Activated CD4-positive, CD25-positive, alpha-beta regulatory T cell (primary cell): ENCODE measurements around the gene ACY1.
A peak's percentile ranks its signal among the peaks of the same experiment; 100 is the strongest.

ENCODE experiments used
- DNase-seq, 4 experiments: peaks; one replicate each; lab custom pipeline; 2025; lab: John Stamatoyannopoulos, UW

ACY1 gene

DNA sequence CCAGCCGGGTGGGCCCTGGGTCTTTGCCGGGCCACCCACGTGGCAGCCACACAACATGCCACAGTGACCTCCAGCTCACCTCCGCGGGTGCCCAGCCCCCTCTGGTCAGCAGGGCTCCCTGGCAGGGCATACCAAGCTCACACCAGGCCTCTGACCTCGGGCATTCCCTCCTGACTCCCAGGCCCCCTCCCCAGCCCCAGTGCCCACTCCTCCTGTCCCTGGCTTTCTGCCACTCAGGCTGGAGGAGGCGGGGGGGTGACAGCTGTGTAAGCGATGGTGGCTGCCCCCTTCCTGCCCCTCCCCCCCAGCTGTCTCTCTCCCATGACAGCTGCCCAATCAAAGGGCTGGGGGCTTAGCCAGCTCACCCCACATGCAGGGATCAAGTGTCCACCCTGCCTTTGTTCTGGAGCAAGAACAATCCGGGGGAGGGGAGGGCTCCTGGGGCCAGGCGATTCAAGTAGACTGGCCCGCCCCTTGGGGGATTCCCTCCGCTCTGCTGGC is 19.3 kb upstream of the ACY1 start:
- DNase-seq: no peak

DNA sequence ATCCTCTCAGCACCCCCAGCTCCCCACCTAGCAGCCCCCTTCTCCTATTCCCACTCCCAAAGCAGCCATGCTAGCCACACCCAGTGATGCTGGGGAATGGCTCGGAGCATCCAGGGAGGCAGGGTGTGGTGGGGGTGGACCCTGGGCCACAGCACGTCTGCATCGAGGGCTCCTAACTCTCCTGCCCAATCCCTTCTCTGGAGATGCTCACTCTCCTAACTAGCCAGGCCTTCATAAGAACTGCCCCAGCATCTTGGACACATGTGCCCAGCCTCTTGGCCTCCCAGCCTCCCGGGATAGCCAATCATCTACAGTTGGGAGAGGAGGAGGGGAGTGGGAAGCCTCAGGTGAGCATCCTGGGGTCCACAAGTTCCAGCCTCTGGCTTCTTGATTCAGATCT is 18.8 kb upstream of the ACY1 start:
- DNase-seq: no peak

DNA sequence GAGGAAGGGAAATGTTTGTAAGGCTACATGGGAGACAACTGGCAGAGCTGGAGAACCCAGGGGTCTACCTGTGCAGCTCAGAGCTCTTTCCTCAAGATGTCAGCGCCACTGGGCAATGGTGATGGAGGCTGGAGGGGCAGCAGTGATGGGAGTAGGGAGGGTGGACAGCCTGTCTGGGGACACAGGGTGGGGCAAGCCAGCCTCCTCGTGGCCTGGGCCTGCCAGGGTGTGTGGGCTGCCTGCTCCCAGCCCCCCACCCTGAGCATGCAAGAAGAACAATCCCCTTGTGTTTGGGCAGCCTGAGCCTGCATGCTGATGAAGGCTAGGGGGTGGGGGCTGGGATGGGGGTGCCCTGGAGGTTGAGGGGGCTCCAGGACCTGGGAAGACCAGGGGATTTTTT is 17.3 kb upstream of the ACY1 start:
- DNase-seq: no peak

DNA sequence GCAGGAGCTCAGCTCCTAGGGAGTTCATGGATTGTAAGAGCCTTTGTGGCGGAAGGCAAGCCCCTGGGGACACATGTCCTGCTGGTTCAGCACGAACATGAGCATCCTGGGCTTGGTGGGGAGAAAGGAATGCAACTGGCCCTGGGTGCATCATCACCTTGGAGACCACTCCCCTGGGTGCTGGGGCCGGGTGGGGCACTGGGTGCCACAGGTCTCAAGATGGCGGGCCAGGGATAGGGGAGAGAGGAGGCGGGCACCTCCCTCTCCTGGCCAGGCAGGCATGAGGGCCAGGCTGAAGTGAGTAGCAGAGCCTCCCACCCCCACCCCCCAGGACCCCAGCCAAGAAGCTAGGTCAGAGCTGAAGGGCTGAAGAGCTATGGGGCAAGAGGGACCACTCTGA is 16.8 kb upstream of the ACY1 start:
- DNase-seq: no peak

DNA sequence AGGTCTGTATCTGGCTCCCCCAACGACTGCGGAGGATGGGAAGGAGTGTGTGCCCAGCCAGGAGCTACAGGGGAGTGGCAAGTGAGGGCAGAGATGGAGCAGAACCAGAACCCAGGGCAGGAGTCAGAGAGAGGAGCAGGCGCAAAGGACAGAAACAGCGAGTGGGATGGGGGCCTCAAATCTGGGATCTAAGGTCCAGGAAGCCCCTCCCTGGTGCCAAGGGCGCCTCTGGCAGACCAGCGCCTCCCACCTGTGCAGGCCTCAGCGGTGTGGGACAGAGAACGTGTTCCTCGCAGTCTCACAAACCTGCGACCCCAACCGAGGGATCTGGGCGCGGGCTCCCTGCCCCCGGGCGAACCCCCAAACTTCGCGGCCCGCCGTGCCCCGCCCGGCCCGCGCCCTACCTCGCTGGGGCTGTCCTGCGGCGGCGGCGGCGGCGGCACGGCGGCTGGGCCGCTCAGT is 16.4 kb upstream of the ACY1 start:
- DNase-seq: no peak

DNA sequence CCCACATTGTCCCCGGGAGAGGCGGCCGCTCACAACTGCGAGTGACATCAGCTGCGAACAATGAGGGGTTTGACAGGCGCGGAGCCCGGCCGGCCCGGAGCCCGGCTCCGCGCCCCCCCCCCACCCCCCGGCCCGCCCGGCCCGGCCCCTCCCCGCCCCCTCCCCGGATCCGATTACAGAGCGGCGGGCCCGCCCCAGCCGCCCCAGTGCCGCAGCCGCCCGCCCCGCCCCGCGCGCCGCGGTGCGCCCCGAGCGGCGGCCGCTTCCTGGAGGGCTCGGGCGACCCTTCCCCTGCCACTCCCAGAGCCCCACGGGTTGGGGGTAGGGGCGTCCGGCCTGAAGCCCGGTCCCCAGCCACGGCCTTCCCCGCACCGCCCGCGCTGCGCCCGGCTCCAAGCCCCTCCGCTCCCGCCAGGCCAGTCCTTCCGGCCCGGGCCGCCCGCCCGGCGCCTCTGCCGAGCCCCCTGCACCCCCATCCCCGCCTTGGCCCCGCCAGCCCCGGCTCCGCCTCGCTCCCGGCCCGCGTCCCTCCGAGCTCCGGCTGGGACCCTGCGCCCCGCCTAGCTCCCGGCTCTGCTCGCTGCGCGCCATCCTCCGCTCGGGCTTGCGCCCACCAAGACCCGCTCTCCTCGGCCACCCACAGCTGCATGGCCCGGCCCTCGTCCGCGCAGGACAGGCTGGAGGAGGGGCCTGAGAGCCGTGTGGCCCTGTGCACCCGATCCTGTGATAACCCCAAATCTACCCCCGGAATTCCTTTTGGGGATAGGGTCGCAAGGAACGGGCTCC is 15.8 kb upstream of the ACY1 start, which contains the start of gene PCBP4:
TSS of gene PCBP4 (minus strand) at position 71 of the 786 bp plus-strand sequence. CDS start 6,214 bp downstream, outside the sequence.
- DNase-seq: no peak

DNA sequence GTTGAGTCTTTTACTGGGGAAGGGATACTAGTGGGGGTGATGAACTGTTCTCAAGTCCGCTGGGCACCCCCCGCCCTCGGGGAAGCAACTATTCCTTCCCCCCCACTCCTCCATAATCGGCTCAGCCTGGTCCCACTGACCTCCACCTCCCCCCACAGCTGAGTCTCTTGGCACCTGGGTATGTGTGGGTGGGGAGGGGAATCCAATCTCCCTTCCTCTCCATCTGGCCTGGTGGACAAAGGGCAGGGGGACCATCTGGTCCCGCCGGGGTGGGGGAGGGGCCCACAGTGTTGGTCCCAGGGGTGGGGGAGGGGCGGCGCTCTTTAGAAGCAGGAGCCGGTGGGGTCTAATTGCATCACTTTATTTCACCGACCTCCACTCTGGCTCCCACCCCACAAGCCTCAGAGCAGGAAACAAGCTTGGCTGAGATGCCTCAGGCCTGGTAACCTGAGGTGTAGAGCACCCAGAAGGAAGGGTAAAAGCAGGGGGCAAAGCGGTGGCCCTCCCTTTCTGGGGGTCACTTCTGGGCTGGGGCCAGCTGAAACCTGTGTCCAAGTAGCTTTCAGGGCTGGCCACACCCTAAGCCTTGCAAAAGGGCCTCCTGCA is 15.1 kb upstream of the ACY1 start:
- DNase-seq: no peak

DNA sequence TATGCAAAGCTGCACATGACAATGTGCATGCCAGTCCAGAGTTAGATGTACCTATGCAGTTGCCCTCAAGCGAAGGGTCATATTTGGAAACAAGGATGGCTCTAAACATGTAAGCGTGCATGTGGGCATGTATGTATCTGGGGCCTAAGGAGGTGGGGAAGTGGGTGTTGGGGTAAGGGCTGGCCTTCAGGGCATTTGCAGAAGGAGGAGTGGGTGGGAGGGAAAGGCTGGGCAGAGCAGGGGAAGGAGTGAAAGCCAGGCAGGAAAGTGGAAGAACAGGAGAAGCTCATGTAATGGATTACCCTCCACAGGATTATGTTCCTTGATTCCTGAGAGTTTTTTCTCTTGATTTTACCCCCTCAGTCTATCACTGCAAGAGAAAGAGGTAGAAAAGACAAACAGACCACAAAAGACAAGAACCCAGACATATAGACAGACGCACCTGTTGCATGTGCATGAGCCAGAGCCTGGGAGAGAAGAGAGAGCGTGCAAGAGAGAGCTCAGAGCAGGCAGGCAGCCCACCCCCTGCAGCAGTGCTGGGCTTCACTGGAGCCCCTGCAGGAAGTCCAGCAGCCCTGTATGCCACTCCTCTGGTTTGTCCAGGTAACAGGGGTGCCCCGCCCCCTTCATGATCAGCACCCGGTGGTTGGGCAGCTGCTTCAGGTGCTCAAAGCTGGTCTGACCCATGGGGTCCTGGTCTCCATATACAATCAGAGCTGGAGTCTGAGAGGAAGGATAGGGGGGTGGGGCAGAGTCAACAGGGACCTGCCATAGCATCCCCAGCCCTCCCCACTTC is 14.3 kb upstream of the ACY1 start:
- no peak for DNase-seq

DNA sequence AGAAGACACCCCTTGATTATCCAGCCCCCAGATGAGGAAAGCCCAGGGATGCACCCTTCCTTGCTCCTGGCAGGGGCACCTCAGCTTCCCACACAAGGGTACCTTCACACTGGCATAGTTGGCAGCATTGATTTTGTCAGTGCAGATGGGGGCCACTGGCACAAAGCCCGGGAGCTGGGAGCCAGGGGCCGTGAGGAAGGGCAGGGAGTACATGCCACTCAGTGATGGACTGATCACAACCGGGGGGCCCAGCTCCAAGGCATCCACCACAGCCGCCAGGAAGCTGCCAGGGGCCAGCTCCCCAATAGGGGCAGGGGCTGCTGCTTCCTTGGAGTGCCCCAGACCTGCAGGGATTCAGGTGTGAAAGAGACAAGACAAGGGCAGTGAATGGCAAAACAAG is 13.5 kb upstream of the ACY1 start:
- no peak for DNase-seq

DNA sequence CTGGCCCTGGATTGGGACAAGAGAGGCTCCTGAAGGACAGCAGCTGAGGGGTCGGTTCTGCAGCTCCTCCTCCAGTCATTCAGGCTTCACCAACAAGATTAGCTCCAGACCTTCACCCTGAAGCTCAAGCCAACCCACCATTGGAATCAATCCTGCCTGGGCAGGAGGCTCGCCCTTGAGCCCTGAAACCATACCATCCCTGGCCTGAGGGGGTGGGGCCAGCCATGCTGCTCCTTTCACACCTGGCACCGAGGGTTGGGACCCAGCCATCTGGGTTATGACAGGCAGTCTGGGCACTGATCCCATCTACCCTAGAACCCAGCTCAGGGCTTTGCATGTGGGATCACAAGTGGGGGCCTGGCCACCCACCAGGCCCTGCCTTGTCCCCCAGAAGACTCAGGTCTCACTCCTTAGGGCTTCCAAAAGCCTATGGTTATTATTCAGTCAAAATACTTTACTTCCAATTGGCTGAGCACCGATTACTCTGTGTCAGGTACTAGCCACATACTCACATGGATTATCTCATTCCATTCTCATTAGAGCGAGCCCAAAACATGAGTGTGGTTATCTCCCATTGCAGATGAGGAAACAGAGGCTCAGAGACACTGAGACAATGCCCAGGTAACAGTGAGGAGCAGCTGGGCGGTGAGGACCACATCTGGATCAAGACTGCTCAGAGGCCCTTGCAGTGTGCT is 12.6 kb upstream of the ACY1 start:
- no peak for DNase-seq

DNA sequence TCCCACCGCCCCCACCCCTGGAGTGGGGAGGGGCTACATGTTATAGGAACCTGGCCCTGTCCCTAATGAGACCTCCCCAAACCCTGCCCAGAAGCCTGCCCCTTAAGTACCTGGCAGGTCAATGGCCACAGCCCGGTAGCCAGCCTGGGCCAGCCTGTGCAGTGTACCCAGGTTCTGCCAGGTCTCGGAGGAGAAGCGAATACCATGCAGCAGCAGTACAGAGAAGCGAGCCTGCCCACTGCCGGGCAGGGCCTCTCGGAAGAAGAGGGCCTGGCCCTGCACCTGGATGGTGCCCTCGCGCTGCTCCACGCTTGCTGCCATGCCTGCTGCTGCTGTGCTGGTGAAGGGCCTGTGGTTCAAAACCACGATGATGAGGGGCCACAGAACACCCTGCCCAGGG is 12.0 kb upstream of the ACY1 start:
- DNase-seq: no peak

DNA sequence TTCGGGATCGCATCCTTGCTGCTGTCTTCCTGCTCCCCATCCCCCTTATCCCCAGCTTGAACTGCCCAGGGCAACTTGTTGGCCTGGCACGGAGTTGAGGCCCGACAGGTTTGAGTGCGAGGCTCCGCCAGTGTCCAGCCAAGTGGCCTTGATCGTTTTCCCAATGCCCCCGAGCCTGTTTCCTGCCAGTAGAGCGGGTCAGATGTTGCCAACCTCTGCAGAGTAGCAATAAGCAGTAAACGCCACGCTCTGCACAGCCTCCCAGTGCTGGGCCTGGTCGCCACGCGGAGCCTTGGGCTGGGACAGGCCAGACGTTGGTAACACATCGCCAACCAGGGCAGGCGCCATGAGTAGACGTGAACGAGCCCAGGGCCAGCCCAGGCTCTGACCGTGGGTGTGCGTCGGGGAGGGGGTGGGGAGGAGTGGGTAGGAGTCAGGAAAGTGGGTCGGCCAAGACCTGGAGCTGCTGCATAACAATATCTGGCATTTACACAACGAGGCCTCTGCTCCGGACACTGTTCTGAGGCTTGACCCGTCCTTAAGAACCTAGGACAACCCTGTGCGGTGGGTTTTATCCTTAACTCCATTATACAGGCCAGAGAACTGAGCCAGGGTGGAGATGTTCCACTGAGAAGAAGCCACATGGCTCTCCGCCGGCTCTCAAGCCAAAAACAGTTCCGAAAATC is 8.9 kb upstream of the ACY1 start:
- DNase-seq: no peak

DNA sequence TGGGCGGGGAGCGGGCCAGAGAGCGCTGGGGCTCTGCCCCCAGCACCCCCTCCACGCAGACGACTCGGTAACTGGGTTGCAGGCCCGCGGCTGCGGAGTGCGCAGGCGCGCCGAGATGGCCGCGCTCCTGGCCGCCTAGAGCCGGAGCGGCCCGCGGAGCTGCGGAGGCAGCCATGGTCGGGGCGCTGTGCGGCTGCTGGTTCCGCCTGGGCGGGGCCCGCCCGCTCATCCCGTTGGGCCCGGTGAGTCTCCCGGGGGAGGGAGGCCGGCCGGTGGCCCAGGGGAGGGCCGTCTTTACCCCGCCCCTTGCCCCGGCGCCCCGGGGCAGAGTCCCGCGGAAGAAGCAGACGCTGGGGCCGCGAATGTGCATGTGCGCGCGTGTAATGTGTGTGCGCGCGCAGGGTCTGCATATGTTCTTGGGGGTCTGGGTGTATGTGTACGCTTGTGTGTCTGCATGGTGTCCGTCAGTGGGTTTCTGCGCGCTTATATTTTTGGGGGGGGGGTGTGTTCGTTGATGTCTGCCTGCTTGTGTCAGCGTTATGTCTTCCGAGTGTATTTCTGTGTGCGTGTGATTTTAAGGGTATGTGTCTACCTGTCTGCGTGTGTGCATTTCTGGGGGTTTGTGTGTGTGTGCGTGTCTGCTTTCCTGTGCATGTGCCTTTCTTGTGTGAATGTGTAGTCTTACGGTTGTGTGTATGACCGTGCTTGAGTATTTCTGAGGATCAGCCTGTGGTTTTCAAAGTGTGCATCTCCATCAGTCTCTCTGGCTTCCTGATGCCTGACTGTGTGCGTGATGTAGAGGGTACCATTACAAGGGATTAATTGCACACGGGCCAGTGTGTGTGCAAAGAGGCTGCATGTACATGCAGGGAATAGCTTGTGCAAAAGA is 8.1 kb upstream of the ACY1 start, which contains the start of gene ABHD14A:
TSS of gene ABHD14A (plus strand) at position 102 of the 889 bp plus-strand sequence. CDS start at position 174, 72 bp downstream.
- peak; percentile 28 to 58 (median 48) for DNase-seq

DNA sequence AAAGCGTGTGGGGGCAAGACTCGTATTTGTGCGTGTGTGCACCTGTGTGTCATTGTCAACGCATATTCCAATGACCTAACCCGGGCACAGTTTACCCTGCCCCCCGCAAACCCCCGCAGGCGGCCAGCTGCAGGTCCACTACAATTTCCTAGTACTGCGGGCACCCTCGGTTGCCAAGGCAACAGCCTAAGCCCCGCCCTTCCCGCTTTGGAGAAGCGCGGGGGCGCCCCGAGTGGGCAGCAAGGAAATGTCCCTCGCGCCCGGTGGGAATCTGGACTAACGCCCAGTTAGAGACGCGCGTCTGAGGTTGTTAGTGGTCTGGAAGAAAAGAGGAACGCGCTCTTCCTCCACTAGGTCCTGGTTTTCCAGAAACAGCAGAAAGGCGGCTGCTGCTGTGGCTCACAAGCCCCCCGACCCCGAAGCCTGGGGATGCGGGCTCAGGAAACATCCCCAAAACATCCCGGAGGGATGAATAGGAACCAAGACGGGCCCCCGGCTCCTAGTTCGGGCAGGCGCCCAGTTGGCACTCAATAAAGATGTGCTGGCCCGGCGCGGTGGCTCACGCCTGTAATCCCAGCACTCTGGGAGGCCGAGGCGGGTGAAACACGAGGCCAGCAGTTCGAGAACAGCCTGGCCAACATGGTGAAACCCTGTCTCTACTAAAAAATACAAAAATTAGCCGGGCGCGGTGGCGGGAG is 7.3 kb upstream of the ACY1 start:
- no peak for DNase-seq

DNA sequence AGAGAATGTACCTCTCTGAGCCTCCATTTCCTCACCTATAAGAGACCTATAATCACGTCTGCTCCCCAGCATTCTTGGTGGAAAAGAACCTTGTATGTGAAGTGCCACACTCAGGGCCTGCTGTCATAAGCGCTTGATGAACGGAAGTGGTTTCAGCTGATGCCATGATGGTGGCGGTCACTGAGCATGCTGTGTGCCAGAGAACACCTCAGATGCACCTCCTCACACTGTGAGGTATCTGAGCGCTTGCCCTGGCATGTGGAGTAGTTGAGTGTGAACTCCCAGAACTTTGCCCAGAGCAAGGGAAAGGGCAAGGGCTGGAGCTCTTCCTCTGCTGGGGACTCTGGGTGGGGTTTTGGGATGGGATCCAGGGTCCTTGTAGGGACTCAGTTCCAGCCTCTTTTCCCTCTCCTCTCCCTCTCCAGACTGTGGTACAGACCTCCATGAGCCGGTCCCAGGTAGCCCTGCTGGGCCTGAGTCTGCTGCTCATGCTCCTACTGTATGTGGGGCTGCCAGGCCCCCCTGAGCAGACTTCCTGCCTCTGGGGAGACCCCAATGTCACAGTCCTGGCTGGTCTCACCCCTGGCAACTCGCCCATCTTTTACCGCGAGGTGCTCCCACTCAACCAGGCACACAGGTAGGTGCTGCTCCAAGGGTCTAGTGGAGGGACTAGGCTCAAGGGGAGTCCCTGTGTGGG is 5.7 kb upstream of the ACY1 start:
- DNase-seq: no peak

DNA sequence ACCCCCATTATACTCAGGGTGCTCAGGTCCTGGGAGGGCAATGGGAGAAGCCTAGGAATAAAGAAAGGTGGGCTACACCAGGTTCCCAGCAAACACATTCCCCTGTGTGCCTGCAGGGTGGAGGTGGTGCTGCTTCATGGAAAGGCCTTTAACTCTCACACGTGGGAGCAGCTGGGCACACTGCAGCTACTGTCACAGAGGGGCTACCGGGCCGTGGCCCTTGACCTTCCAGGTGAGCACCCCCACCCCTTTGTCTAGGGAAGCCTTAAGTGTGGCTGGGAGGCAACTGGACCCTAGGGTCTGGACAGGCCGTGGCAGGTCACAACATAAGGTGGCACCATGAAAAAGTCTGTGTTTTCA is 5.2 kb upstream of the ACY1 start:
- DNase-seq: no peak

DNA sequence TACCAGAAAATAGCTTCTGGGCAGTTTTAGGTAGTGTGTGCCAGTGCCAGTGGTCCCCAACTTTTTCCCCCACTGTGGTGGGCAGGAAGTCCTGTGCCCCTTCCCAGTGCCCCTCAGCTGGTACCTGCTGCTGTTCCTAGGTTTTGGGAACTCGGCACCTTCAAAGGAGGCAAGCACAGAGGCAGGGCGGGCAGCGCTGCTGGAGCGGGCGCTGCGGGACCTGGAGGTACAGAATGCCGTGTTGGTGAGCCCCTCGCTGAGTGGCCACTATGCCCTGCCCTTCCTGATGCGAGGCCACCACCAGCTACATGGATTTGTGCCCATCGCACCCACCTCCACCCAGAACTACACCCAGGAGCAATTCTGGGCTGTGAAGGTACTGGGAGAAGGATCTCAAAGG is 3.1 kb upstream of the ACY1 start:
- DNase-seq: no peak

DNA sequence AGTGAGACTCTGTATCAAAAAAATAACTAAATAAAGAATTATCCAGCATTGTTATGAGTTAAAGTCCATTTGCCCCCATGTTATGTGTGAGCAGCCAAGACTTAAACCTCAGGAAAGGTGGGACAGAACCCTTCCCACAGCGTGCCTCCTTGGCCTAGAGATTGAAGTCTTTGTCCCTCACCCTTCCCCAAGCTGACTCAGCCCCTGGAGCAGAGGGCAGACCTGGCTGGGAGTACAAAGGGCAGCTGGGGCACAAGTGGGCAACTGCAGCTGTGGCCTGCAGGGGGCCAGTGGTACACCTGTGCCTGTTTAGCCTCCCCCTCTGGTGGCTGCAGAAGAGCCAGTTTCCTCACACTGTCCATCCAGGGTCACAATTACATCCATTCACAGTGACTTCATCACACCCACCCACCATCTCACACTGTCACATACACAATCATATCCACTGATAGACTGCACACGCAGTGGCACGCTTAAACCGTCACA is 940 bp upstream of the ACY1 start:
- no peak for DNase-seq
